Muscle of back (tissue), 13 donors: ENCODE measurements around the gene SH2D2A. TPM values are rescaled to one million over a fixed set of nuclear protein-coding genes. Genes with fewer than 3 reads are reported as not detected.
A peak's percentile ranks its signal among the peaks of the same experiment; 100 is the strongest.

ENCODE experiments used
- DNase-seq, 3 donors: peaks; one replicate each; pipeline versions ENCODE4 v3.0.0 to v3.0.0-alpha.2; 2013
- long read RNA-seq, 9 donors: transcript quantifications; one replicate each; lab custom pipeline, GENCODE V29; 2026
- polyA plus RNA-seq, 10 donors: library from polyadenylated mRNA; unstranded; fragments of 120-200 nt; gene quantifications; one replicate each; pipeline ENCODE4 v1.2.1, GENCODE V29; 2013; ENCODE audit not compliant: insufficient read length in 10 of 10

Gene SH2D2A
- 1 to 10 TPM in 1 of 10 donors, under 1 TPM in 9; 0.24 to 1.8 (median 0.67) TPM for polyA plus RNA-seq
- long read RNA-seq, donor 1 = 0 reads
- long read RNA-seq, donor 2 = 0 reads
- long read RNA-seq, donor 3 = 0 reads
- long read RNA-seq, donor 4 = 0 reads
- long read RNA-seq, donor 5 = 0 reads
- long read RNA-seq, donor 6 = 0 reads
- long read RNA-seq, donor 7 = 0 reads
- long read RNA-seq, donor 8 = 0 reads
- long read RNA-seq, donor 9 = 0 reads

DNA sequence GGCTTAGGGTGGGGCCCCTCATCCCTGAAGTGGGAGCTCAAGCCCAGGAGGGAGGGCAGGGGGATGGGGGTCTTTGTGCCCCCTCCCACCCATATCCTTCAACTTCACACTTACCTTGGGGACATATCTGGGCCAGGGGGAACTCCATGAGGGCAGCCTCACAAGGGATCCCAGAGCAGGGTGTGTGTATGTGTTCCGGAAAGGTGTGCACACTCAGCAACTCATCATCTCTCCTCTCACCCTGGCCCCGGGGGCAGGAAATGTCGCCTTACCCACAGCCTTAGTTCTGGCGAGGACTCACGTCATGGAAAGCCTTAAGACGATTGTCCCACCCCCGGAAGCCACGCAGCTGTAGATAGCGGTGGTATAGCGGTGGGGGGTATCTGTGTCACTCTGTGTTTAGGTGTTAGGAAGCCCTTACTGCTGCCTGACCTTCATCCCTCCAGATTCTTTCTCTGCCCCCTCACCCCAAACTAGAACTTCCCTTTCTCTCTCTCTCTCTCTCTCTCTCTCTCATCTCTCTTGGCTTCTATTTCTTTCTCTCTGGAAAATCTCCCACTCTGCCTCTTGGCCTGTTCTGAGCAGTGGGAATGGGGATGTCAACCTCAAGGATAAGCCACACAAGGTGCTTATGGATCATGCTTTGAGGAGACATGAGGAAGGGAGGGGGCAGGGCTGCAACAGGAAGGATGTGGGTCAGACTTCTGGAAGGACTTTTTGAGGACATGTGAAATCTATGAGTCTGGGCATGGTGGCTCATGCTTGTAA, at the start of gene SH2D2A:
Gene SH2D2A (minus strand): TSS at position 288 of the 768 bp plus-strand sequence. CDS start 140 bp downstream, at position 148.
- DNase-seq = peak in 1 of 3 donors; percentile 67

DNA sequence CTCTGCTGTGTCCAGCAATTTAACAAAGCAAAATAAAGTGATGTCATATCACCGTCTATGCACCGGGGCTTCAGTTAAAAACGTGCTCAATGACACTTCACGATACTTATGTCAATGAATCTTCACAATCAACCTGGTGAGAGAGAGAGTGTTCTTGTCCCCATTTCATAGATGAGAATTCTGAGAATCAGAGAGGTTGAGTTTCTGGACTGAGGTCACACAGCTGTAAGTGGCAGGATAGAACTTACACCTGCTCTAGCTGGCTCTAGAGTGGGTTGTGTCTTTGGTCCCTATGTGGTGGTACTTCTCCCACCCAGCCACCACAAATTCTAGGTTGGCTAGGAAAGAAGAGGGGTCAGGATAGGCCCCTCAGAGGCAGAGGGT, 49.2 kb upstream of the SH2D2A start:
- no peak for DNase-seq

DNA sequence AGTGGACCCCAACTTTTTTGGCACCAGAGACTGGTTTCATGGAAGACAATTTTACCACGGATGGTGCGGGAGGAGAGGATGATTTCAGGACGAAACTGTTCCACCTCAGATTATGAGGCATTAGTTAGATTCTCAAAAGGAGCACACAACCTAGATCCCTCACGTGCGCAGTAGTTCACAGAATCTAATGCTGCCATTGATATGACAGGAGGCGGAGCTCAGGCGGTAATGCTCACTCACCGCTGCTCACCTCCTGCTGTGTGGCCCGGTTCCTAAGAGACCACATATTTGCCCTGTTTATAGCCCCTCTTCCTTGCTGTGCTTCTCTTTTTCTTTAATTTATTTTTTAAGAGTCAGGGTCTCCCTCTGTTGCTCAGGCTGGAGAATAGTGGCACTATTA, 48.6 kb upstream of the SH2D2A start:
- DNase-seq = no peak

- DNase-seq = no peak
Observed at GRCh38 chr1:156864796-156865195, 48.1 kb upstream of the SH2D2A start.

- DNase-seq = no peak
Observed at GRCh38 chr1:156863631-156864030, 47.0 kb upstream of the SH2D2A start.

- DNase-seq = no peak
Observed at GRCh38 chr1:156862997-156863599, 46.5 kb upstream of the SH2D2A start.

- DNase-seq = no peak
Observed at GRCh38 chr1:156862584-156862983, 45.9 kb upstream of the SH2D2A start.

- peak in 2 of 3 donors; percentile 39 to 80 for DNase-seq
Observed at GRCh38 chr1:156860628-156861423, 44.2 kb upstream of the SH2D2A start, which contains the start of gene NTRK1. NTRK1 (plus strand) TSS chr1:156860865; CDS start chr1:156860935, 70 bp downstream.

- DNase-seq = peak in 2 of 3 donors; percentile 68 to 88
Observed at GRCh38 chr1:156860113-156860627, 43.5 kb upstream of the SH2D2A start.

DNA sequence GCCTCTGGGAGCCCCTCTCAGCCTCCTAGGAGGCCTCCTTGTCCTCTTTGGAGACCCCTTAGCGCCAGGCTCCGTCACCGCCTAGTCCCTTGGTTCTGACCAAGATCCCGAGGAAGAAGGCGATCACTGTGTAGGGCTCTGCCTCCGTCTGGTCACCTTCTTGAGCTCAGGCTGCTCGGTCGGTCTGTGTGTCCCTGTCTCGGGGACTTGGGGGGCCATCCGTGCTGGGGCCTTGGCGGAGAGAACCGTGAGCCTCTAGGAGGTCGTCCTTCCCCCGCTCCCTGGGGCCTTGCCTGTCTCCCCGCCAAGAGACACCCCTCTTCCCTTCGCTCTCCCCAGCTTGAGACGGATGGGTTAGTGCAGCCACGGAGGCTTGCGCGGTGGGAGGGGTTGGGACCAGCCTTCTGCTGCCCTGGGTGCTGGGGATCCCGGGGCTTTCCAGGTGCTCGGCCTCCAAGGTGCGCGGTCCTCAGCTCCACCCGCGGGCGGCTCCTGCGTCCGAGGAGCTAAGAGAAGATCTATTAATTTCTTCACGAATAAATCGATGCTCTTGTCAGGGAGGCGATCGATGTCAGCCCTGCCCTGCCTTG, 43.0 kb upstream of the SH2D2A start:
- peak in 1 of 3 donors; percentile 77 for DNase-seq

DNA sequence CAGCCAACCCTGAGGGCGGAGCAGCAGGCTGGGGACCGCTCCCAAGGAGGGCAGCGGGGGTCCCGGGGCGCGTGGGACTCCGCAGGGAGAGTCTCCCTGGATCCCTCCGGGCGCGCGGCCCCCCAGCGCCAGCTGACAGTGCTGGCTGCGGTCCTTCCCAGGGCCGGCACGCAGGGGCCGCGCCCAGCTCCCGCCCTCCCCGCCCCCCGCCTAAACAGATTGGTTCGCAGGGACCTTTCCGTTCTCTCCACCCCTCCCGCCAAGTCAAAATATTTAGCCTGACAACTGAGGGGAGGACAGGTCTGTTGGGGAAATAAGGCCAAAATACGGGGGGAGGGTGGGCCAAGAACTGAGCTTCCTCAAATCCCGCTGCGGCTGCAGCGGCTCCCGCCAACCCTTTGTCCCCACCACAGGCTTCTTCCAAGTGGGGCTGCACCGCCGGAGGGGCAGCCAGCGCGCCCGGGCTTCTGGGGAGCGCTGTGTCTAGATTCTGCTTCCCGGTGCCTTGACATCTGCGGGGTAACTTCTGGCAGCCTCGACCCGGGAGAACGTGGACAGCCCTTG, 42.4 kb upstream of the SH2D2A start, which contains the start of gene INSRR:
Gene INSRR (minus strand): TSS at position 159 of the 564 bp plus-strand sequence. CDS start 496 bp downstream, outside the sequence.
- DNase-seq = peak in 2 of 3 donors; percentile 31 to 73

GRCh38 chr1:156858555-156858956, 41.9 kb upstream of the SH2D2A start:
- no peak for DNase-seq

DNA sequence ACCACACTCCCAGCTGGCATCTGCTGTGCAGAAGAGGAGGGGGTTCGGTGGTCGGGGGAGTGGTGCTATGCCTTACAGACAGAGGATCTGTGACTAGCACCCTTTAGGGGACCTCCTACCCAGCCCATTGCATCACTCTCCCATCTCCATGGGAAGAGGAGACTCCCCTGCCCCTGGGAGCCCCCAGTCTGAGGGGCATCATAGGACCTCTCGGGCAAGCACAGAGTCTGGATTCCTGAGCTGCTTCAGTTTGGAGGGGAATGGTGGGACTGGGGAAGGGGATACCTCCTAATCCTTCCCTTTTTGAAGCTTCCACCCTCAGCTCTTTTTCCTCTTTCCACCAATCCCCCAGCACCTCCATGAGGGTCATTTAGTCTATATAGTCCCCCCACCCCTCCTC, 40.9 kb upstream of the SH2D2A start:
- no peak for DNase-seq

DNA sequence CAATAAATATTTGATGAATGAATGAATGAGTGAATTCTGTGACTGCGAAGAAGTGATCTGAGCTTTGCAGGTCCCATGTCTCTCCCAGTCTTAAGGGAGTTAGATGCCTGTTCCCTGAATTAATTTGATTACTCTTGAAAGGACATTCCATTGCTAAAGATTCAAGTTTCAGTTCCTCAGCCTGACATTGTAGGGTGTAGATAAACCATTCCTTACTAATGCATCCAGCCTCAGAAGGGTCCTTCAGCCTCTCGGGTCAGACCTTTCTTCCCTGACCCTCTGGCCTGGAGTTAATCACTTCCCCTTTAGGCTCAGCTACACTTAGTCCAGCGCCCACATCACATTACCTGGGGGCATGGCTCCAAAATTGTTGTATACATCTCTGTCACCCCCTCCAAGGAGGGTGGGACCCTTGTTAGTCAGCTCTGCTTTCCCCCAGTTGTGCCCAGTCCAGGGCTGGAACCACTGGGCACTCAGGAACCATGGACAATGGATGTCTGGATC, 39.7 kb upstream of the SH2D2A start:
- no peak for DNase-seq

GRCh38 chr1:156854634-156855033, 38.0 kb upstream of the SH2D2A start:
- DNase-seq = no peak

GRCh38 chr1:156853761-156854160, 37.1 kb upstream of the SH2D2A start:
- DNase-seq = no peak

DNA sequence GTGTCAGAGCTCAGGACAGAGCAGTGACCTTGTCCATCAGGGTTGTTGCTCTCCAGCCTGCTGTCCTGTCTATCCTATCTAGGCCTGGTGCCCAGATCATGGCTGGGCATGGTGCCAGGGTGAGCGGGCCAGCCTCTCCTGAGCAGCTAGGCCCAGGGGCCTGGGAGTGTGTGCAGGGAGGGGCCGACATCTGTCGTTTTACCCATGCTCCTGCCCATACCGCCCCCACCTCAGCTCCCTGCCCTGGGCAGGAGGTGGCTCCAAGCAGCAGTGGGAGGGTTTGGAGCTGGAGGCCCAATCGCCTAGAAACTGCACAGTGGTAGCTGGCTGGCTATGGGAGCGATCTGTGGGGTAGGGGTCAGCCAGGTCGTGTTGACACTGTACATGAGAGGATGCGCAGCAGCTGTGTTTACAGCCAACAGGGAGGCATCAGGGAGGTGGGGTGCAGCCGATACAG, 35.8 kb upstream of the SH2D2A start:
- peak; percentile 67 to 73 (median 72) for DNase-seq

DNA sequence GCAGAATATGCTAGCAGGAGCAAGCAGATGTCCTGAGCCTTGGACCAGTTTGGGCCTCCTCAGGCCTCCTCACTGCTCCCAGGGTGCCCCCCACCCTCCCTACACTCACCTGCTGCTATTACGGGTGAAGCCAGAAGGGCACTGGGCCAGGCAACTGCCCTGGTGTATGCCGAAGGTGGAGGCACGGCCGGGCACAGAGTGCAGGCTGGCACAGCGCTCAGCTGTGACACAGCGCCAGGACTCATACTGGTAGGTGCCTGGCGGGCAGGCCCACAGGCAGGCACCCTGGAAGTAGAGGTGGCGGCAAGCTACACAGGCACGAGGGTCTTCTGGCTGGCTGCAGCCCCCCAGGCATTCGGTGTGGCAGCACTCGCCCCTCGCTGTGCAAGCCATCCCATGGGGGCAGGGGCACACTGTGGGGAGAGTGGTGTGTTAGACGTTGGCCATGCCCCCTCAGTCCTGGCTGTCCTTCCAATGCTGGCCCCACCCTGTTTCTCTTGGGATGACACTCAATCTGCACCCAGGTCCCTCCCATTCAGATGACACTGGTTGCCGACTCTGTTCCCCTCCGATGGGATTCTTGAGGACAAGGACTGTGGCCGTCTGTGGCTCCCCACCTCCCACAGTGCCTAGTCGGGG, 35.2 kb upstream of the SH2D2A start:
- no peak for DNase-seq

DNA sequence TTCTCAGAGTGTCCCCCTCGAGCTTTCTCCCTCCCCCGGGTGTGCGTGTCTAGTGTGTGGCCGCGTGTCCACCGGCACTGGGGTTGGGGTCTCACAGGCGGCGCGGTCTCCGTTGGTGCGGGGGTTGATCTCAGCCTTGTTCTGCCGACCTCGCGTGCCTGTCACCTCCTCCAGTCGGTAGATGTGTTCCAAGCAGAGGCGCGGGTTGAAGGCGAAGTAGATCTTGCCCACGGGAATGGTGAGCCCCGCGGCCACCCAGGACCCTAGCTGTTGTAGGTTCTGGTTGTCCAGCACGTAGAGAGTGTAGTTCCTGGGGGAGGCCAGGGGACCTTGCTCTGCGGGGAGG, 32.5 kb upstream of the SH2D2A start:
- no peak for DNase-seq
